Keratinocyte (primary cell): Measurements from ENCODE around the gene HOXB7.
A peak's percentile ranks its signal among the peaks of the same experiment; 100 is the strongest.

Source experiments
- EZH2 ChIP-seq: IDR thresholded peaks from one replicate; pipeline ENCODE4 v1.6.1; 2012; ENCODE audit warnings: inconsistent platforms, mild to moderate bottlenecking, low read length, moderate library complexity
- TF ChIP-seq, protein P1 (sequence below), 3 experiments: IDR thresholded peaks in 1 of 3; conservative IDR thresholded peaks in 1 of 3; optimal IDR thresholded peaks in 1 of 3; 2 replicates in 2 of 3; 3 replicates in 1 of 3; pipeline versions ENCODE3 to v1.5.1; 2011; ENCODE audit warnings: low read length in 3 of 3, mild to moderate bottlenecking in 3 of 3, moderate library complexity in 2 of 3, control low read depth in 1 of 3, inconsistent platforms in 1 of 3; ENCODE audit not compliant: insufficient read depth in 2 of 3; ENCODE audit errors: extremely low read depth in 1 of 3

DNA sequence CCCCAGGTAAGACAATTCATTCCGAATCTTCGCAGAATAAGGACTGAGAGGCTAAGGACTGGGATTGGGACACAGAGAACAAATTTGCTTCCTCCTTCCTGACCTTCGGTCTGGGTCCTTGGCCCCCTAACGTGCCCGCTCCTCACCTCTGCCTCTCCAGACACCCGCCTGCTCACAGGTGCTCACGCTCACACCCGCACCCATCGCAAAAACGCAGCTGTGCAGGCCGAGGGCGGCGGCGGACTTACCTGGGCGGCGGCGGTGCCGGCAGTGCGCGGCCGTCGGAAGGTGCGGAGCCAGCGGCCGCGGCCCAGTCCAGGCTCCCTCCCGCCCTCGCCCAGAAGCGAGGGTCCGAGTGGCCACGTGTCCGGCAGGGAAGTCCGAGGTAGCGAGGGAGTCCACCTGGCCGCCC is 22.5 kb upstream of the HOXB7 start:
- TF ChIP-seq, protein P1, sequence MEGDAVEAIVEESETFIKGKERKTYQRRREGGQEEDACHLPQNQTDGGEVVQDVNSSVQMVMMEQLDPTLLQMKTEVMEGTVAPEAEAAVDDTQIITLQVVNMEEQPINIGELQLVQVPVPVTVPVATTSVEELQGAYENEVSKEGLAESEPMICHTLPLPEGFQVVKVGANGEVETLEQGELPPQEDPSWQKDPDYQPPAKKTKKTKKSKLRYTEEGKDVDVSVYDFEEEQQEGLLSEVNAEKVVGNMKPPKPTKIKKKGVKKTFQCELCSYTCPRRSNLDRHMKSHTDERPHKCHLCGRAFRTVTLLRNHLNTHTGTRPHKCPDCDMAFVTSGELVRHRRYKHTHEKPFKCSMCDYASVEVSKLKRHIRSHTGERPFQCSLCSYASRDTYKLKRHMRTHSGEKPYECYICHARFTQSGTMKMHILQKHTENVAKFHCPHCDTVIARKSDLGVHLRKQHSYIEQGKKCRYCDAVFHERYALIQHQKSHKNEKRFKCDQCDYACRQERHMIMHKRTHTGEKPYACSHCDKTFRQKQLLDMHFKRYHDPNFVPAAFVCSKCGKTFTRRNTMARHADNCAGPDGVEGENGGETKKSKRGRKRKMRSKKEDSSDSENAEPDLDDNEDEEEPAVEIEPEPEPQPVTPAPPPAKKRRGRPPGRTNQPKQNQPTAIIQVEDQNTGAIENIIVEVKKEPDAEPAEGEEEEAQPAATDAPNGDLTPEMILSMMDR (optimal IDR thresholded peaks at IDR 0.05 in 1 of 3, IDR thresholded peaks at IDR 0.05 in 1 of 3, conservative IDR thresholded peaks at IDR 0.05 in 1 of 3; ENCODE audit: extremely low read depth in 1 of 3, insufficient read depth in 2 of 3, low read length in 3 of 3) = no peak
- TF ChIP-seq EZH2 = peak; percentile 98
